Skeletal muscle cell (primary cell): Measurements from ENCODE around the gene TNFRSF6B.
"Not testable (repeated sequence)": the region's sequence is repeated elsewhere in the genome, so short reads cannot be mapped to it uniquely, and the experiment has no call there.

ENCODE experiments used
- DNase-seq: peaks from one replicate; pipeline ENCODE4 v3.0.0-alpha.2; 2010; ENCODE audit warnings: low read depth
- H3K4me3 ChIP-seq: 2 replicates; pipeline ENCODE4 v1.5.1; 2011; ENCODE audit warnings: low read depth, mild to moderate bottlenecking, control low read depth, low read length, moderate library complexity

Gene TNFRSF6B

DNA sequence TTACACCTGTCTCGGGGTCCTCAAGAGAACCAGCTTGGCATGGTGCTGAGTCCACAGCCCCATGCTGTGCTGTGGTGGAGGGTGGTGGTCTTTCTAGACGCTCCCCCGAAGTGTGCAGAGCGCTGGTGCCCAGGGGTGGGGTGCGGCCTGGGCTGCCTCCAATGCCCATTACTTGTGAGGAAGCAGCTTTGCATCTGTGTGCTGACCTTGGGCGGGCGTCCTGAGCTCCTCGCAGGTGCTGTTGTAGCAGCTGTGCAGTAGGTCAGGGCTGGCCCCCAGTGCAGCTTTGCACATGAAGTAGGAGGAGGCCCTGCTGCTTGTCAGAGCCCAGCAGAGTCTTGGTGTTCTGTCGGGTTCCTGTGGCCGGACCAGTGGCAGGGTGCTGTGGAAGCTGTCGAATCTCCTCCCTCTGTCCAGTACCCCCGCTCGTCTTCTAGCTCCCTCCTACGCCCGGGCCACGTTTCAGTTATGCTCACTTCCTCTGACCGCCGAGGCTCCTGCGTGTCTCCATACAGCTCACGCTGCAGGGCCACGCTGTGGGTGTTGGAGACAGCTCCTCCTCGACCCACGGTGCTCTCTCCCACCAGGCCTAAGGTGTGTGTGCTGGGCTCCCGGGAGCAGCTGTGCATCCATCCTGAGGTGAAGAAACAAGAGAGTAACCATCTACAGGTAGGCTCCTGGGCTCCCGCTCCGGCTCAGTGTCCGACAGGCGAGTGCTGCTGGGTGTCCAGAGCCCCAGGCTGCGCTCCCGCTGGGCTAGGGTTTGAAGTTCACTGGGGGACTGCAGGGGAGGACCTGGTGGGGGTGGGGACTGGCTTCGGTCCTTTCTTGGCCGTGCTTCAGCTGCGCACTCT, 34.3 kb upstream of the TNFRSF6B start:
- no peak for DNase-seq
- H3K4me3 ChIP-seq = no peak overlapping the region

GRCh38 chr20:63662813-63663189, 33.7 kb upstream of the TNFRSF6B start:
- no peak overlapping the region for H3K4me3 ChIP-seq
- DNase-seq = no peak

- H3K4me3 ChIP-seq = no peak overlapping the region
- DNase-seq = no peak
Observed at GRCh38 chr20:63663332-63664066, 33.0 kb upstream of the TNFRSF6B start.

- H3K4me3 ChIP-seq = no peak overlapping the region
- no peak for DNase-seq
Observed at GRCh38 chr20:63664143-63664851, 32.2 kb upstream of the TNFRSF6B start.

DNA sequence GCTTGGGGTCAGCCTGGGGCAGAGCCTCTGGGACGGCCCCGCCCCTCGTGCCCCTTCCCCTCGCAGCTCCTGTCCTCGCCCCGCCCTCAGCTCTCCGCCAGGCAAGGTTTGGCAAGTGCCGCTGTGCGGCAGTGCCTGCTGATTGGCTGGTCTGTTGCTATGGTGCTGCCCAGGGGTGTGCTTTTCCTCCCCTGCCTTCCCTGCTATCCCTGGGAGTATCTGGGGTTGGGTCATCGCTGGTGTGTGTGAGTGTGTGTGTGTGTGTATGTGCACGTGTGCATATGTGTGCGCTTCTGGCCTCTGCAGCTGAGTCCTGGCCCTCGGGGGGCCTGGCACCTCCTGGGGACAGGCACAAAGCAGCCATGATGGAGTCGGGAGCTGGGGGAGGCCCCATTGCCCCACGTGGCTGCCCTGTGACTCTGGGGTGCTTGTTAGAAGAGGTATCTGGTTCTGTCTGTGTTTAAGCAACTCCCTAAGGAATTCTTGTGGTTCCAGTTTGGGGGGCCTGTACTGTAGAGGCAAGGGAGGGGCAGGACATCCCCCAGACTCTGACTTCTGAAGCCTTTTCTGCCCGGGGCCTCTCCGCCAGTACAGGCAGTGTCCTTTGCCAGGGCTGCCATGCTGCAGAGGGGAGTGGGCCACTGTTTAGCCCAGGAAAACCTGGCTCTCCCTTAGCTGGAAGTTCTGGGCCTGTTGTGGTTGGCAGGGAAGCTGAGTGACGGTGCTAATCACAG, 31.4 kb upstream of the TNFRSF6B start:
- no peak overlapping the region for H3K4me3 ChIP-seq
- no peak for DNase-seq

DNA sequence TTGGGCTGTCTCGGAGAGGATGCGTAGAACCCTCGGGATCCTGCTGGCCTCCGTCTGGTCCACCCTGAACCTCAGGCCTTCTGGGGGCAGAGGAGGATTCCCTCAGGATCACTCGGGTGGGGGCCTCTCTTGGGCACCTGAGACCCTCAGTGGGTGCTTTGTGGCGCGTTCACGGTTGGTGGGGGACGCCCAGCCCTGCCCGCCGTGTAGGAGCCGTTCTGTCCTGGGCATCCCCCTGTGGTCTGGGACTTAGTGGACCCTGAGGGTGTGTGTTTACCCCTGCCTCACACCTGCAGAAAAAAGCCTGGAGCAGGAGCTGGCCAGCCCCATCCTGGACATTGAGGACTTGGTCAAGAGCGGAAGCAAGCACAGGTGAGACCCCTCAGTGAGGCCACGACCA, 30.7 kb upstream of the TNFRSF6B start:
- no peak for DNase-seq
- no peak overlapping the region for H3K4me3 ChIP-seq

DNA sequence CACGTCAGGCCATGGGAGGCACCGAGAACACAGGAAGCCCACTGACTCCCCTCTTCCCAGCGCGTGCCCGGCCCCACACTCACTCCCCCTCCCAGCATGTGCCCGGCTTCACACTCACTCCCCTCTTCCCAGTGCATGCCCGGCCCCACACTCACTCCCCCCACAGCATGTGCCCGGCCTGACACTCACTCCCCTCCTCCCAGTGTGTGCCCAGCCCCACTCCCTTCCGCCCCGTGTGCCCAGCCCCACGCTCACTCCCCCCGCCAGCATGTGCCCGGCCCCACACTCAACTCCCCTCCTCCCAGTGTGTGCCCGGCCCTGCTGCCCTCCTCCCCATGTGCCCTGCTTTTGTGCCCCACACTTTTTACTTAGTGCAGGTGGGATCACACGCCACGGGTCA, 28.6 kb upstream of the TNFRSF6B start:
- DNase-seq = no peak
- no peak overlapping the region for H3K4me3 ChIP-seq

- DNase-seq = no peak
- H3K4me3 ChIP-seq = no peak overlapping the region
Observed at GRCh38 chr20:63668351-63668750, 28.1 kb upstream of the TNFRSF6B start.

- DNase-seq, H3K4me3 ChIP-seq: not testable (repeated sequence)
Observed at GRCh38 chr20:63671695-63672094, 24.8 kb upstream of the TNFRSF6B start.

DNA sequence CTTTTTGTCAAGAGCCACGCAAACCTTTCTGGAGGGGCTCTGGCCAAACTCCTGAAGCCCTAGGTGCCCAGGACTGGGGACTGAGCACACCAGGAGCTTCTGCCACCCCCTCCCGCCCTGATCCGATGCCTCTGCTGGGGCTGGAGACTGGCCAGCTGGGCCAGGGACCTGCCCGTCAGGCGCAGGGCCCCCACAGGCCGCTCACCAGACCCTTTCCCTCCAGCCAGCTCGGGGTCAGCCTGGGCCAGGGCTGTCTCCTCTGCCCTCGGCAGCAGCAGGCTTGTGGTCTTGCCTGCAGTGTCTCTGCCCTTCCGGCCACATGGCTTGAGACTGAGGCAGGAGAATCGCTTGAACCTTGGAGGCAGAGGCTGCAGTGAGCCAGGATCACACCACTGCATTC, 23.8 kb upstream of the TNFRSF6B start:
- DNase-seq = no peak
- H3K4me3 ChIP-seq = no peak overlapping the region

DNA sequence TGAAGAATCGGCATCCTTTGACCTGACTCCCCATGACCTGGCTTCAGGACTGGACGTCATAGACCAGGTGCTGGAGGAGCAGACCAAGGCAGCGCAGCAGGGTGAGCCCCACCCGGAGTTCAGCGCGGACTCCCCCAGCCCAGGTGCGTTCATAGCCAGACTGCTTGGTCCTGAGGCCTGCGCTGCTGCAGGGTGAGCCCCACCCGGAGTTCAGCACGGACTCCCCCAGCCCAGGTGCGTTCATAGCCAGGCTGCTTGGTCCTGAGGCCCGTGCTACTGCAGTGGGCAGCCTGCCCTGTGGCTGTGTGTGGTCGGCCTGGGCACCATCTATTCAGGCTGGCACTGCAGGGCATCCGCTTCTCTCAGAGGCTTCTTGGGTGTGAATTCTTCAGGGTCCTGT, 22.5 kb upstream of the TNFRSF6B start:
- H3K4me3 ChIP-seq = no peak overlapping the region
- no peak for DNase-seq

GRCh38 chr20:63675681-63676368, 20.6 kb upstream of the TNFRSF6B start:
- no peak overlapping the region for H3K4me3 ChIP-seq
- no peak for DNase-seq

DNA sequence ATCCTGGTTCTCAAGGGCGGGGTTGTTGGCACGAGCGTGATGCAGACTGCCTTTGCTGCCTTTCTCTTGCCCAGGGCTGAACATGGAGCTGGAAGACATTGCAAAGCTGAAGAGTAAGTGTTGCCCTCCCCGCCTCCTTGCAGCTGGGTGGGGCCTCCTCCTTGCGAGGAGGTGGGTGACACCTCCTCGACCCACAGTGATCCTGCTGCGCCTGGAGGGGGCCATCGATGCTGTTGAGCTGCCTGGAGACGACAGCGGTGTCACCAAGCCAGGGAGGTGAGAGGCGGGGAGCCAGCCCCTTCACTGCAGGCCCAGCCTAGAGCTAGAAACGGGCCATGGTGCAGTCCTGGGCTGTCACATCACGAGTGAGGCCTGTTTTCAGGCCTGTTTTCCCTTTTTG, 18.4 kb upstream of the TNFRSF6B start:
- H3K4me3 ChIP-seq = no peak overlapping the region
- no peak for DNase-seq

- no peak for DNase-seq
- H3K4me3 ChIP-seq = no peak overlapping the region
Observed at GRCh38 chr20:63678667-63679465, 17.6 kb upstream of the TNFRSF6B start.

DNA sequence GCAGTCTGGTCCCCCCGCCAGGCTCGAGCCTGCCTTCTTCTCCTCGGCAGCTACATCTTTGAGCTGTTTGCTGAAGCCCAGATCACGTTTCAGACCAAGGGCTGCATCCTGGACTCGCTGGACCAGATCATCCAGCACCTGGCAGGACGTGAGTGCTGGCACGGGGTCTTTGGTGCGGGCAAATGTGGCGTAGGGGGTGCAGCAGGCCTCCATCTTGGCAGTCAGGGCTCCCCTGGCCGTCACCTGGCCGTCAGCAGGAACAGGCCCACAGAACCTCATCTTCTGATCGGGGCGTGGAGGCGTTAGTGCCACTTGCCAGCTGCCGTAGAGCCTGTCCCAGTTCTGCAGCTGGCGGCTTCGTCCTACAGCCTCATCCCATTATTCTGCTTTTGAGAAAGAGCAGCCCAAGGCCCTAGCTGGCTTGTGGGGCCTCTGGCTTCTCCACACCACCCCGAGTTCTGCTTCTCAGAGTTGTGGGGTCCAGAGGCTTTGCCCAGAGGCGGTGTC, 16.6 kb upstream of the TNFRSF6B start:
- H3K4me3 ChIP-seq = no peak overlapping the region
- no peak for DNase-seq

DNA sequence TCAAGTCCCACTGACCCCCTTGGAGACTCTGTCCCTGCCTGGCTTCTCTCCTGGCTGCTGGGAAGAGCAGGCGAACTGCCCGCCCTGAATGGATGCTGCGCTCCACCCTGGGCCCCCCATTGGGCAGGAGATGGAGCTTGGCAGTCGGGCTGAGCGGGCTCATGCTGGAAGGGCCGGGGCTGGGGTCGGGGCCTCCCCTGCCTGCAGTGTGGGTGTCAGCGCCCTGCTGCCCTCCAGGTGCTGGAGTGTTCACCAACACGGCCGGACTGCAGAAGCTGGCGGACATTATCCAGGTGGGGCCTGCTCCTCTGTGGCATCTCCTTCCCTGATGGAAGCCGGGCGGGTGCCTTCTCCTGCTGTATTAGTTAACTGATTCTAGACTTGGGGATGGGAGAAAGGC, 16.0 kb upstream of the TNFRSF6B start:
- H3K4me3 ChIP-seq = no peak overlapping the region
- no peak for DNase-seq

GRCh38 chr20:63680857-63681608, 15.4 kb upstream of the TNFRSF6B start:
- no peak overlapping the region for H3K4me3 ChIP-seq
- DNase-seq = no peak
